ENCODE measurements around the gene LPAR4. TPM values are rescaled to one million over a fixed set of nuclear protein-coding genes. Genes with fewer than 3 reads are reported as not detected.

LPAR4 gene
- polyA plus RNA-seq, 3 donors = not detected

DNA sequence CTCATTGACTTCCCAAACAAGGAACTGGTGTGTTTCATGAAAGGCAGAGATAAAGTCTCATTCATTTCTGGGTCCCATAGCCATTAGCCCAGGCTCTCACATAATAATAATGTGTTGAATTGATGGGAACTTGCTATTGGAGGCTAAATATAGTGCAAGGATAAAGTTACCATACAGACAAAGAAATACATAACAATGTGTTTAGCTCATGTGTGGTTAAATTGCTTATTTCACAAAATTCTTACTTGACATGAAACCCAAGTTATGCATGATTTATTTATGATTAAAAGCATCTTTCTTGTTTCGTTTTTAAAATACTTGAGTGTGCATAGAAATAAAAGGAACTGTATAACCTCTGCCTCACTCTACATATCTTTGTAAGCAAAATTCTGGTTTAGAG is 37.3 kb upstream of the LPAR4 start:
- H2AFZ ChIP-seq (ENCODE audit: insufficient read depth, low read depth, low read length, poor library complexity, severe bottlenecking) = no peak overlapping the region
- no peaks in the 10 kb centered on the region for H3K9me3 ChIP-seq (replicated peaks in 1 of 2; ENCODE audit: control insufficient read depth in 1 of 2, insufficient read depth in 1 of 2, low read length in 2 of 2)
- no peak overlapping the region for H3K4me3 ChIP-seq (replicated peaks in 1 of 3; ENCODE audit: low read depth in 2 of 3, low read length in 3 of 3)
- DNase-seq = no peak
- H3K27me3 ChIP-seq (ENCODE audit: control insufficient read depth in 2 of 2, insufficient read depth in 2 of 2, low read length in 2 of 2) = no peaks in the 10 kb centered on the region
- intact Hi-C loops (cut with micrococcal nuclease) = no loop called here
- H3K4me2 ChIP-seq (replicated peaks; ENCODE audit: extremely low read depth, low read length, poor library complexity, severe bottlenecking) = no peak overlapping the region
- H3K79me2 ChIP-seq (ENCODE audit: insufficient read depth, low read length) = no peaks in the 10 kb centered on the region
- TF ChIP-seq, protein P1, sequence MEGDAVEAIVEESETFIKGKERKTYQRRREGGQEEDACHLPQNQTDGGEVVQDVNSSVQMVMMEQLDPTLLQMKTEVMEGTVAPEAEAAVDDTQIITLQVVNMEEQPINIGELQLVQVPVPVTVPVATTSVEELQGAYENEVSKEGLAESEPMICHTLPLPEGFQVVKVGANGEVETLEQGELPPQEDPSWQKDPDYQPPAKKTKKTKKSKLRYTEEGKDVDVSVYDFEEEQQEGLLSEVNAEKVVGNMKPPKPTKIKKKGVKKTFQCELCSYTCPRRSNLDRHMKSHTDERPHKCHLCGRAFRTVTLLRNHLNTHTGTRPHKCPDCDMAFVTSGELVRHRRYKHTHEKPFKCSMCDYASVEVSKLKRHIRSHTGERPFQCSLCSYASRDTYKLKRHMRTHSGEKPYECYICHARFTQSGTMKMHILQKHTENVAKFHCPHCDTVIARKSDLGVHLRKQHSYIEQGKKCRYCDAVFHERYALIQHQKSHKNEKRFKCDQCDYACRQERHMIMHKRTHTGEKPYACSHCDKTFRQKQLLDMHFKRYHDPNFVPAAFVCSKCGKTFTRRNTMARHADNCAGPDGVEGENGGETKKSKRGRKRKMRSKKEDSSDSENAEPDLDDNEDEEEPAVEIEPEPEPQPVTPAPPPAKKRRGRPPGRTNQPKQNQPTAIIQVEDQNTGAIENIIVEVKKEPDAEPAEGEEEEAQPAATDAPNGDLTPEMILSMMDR (IDR thresholded peaks at IDR 0.05) = no peak
- Mint-ChIP-seq H3K27me3 (ENCODE audit: low read depth in 3 of 3) (peaks cover 0 to 6% (median 0%) of the 10 kb centered on the region in 3 donors), H3K9me3 (peaks cover 0 to 2% (median 0%) of the 10 kb centered on the region in 7 donors), H3K4me1 (peaks cover 15% of the 10 kb centered on the region), H3K36me3 (no peaks in the 10 kb centered on the region), H3K4me3 (no peak overlapping the region), H3K27ac (no peak overlapping the region)
- peaks cover 0 to 6% of the 10 kb centered on the region in 2 donors for H3K4me1 ChIP-seq (ENCODE audit: control insufficient read depth in 1 of 2, insufficient read depth in 2 of 2, low read length in 2 of 2)
- WGBS (ENCODE audit: insufficient coverage) = no CpG with 5 or more reads among the region's 1 CpG
- no peaks in the 10 kb centered on the region for H3K36me3 ChIP-seq (replicated peaks in 1 of 2; ENCODE audit: control insufficient read depth in 1 of 2, insufficient read depth in 2 of 2, low read length in 2 of 2)
- H3K9ac ChIP-seq (ENCODE audit: insufficient read depth, low read length, poor library complexity, severe bottlenecking) = no peak overlapping the region
- no peaks in the 10 kb centered on the region for H4K20me1 ChIP-seq (ENCODE audit: insufficient read depth, low read length)
- no peak overlapping the region for H3K27ac ChIP-seq (ENCODE audit: low read depth in 1 of 2, low read length in 2 of 2)

DNA sequence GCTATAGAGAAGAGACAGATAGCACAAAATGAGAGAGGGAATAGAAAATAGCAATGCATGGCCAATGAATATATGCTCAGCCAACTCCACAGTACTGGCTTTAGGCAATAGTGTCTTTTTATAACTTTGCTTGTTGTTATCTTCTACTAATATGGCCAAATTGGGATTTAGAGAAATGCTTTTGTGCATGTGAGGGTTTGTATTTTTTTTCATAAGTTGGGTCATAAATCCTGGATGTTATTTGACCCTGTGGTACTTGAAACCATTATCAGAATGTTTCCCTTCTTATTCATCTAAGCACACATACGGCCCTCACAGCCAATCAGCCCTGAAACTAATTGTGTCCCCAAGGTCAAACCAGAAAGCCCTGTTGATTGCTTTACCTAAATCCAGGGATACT is 35.2 kb upstream of the LPAR4 start:
- Histone ChIP-seq H3K4me2 (replicated peaks; ENCODE audit: extremely low read depth, low read length, poor library complexity, severe bottlenecking) (no peak overlapping the region), H3K9ac (ENCODE audit: insufficient read depth, low read length, poor library complexity, severe bottlenecking) (no peak overlapping the region), H3K36me3 (replicated peaks in 1 of 2; ENCODE audit: control insufficient read depth in 1 of 2, insufficient read depth in 2 of 2, low read length in 2 of 2) (no peaks in the 10 kb centered on the region), H3K9me3 (replicated peaks in 1 of 2; ENCODE audit: control insufficient read depth in 1 of 2, insufficient read depth in 1 of 2, low read length in 2 of 2) (no peaks in the 10 kb centered on the region), H3K79me2 (ENCODE audit: insufficient read depth, low read length) (no peaks in the 10 kb centered on the region), H3K4me3 (replicated peaks in 1 of 3; ENCODE audit: low read depth in 2 of 3, low read length in 3 of 3) (no peak overlapping the region), H2AFZ (ENCODE audit: insufficient read depth, low read depth, low read length, poor library complexity, severe bottlenecking) (no peak overlapping the region), H3K27ac (ENCODE audit: low read depth in 1 of 2, low read length in 2 of 2) (no peak overlapping the region), H4K20me1 (ENCODE audit: insufficient read depth, low read length) (no peaks in the 10 kb centered on the region), H3K27me3 (ENCODE audit: control insufficient read depth in 2 of 2, insufficient read depth in 2 of 2, low read length in 2 of 2) (no peaks in the 10 kb centered on the region), H3K4me1 (ENCODE audit: control insufficient read depth in 1 of 2, insufficient read depth in 2 of 2, low read length in 2 of 2) (peaks cover 0 to 6% of the 10 kb centered on the region in 2 donors)
- intact Hi-C loops (cut with micrococcal nuclease) = no loop called here
- Mint-ChIP-seq H3K9me3 (peaks cover 0 to 6% (median 2%) of the 10 kb centered on the region in 7 donors), H3K4me3 (no peak overlapping the region), H3K36me3 (no peaks in the 10 kb centered on the region), H3K27ac (no peak overlapping the region), H3K4me1 (peaks cover 7% of the 10 kb centered on the region), H3K27me3 (ENCODE audit: low read depth in 3 of 3) (peaks cover 0 to 8% (median 0%) of the 10 kb centered on the region in 3 donors)
- DNase-seq = no peak
- WGBS (ENCODE audit: insufficient coverage) = no CpG with 5 or more reads among the region's 1 CpG
- TF ChIP-seq, protein P1 (IDR thresholded peaks at IDR 0.05) = no peak
